Neuron (in vitro differentiated cells): ENCODE results near the gene SKI.

ENCODE experiments used
- H2AFZ ChIP-seq: one replicate; pipeline ENCODE4 v1.6.1; 2013; ENCODE audit warnings: low read depth, mild to moderate bottlenecking, inconsistent platforms, low read length, moderate library complexity
- H3K27me3 ChIP-seq: one replicate; pipeline ENCODE4 v1.6.1; 2013; ENCODE audit warnings: low read length; ENCODE audit not compliant: insufficient read depth
- H3K36me3 ChIP-seq: one replicate; pipeline ENCODE4 v1.6.1; 2013; ENCODE audit warnings: low read length; ENCODE audit not compliant: insufficient read depth
- H3K4me1 ChIP-seq: one replicate; pipeline ENCODE4 v1.6.1; 2013; ENCODE audit warnings: low read length; ENCODE audit not compliant: insufficient read depth
- H3K4me3 ChIP-seq: 2 replicates; pipeline ENCODE4 v1.5.1; 2013; ENCODE audit warnings: mild to moderate bottlenecking, low read length, moderate library complexity
- H3K9me3 ChIP-seq: one replicate; pipeline ENCODE4 v1.6.1; 2013; ENCODE audit warnings: low read length

SKI gene

GRCh38 chr1:2187619-2188018 lies 40.5 kb upstream of the SKI start:
- H2AFZ ChIP-seq, result no peak overlapping the region
- H3K9me3 ChIP-seq, result no peaks in the 10 kb centered on the region
- no peaks in the 10 kb centered on the region for H3K27me3 ChIP-seq
- peaks cover 2% of the 10 kb centered on the region for H3K36me3 ChIP-seq
- H3K4me3 ChIP-seq, result no peak overlapping the region
- H3K4me1 ChIP-seq, result peaks cover 15% of the 10 kb centered on the region

DNA sequence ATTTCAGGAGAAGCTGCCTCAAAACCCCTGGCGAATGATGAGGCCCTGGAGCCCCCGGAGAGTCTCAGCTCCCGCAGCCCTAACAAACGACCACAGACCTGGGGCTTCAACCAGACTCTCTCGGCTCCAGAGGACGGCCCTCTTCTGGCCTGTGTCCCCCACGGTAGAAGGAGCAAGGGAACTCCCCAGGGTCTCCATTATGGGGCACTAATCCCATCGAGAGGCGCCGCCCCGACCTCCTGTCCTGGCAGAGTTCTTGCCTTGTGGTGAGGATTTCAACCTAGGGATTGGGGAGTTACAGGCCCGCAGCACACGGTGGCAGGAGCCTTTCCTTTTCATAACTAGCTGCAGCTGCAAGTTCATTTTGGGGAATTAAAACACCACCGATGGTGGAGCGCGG lies 39.8 kb upstream of the SKI start:
- Histone ChIP-seq H3K36me3 (peaks cover 8% of the 10 kb centered on the region), H3K4me1 (peaks cover 15% of the 10 kb centered on the region), H2AFZ (no peak overlapping the region), H3K4me3 (no peak overlapping the region), H3K27me3 (no peaks in the 10 kb centered on the region), H3K9me3 (no peaks in the 10 kb centered on the region)

DNA sequence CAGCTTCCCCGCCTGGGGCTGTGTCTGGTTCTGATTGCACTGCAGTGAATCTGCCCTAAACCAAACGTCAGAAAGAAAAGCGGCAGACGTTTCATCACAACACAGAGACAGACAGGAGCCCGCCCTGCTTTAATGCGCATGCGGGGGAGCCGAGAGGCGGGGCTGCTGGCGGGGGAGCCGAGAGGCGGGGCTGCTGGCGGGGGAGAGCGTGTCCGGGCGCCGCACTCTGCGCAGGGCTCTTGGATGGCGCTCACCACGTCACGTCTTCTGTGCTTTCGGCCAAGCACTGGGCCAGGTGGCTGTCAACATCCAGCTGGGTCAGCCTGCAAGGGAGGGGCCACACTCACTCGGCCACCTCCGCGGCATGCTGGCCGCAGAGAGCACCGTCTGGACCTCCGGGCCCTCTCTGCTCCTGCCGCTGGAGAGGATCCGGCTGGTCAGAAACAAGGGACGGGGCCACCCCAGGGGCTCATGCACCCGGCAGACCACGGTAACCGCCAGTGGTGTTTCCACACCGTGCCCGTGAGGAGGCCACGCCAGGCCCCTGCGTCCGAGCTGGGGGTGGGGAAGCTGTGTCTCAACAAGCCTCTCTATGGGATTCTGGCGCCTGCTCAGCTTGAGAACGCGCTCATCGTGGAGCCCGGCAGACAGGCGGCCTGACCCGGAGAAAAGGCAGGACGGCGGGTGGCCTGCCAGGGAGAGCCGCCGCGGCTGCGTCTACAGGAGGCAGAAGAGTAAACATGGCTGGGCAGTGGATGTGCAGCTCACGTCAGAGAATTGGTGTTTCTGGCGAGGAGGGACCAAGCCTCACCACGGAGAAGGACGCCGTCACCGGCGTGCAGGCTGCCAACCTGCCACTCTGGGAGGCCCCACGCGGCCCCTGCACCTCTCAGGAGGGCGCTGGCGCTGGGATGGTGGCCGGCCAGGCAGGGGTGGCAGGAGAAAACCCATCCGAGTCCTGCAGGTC lies 38.4 kb upstream of the SKI start:
- Histone ChIP-seq H3K4me3 (peak overlapping the region; percentile 43), H3K9me3 (no peaks in the 10 kb centered on the region), H3K36me3 (peaks cover 9% of the 10 kb centered on the region), H3K4me1 (peaks cover 20% of the 10 kb centered on the region), H2AFZ (no peak overlapping the region), H3K27me3 (no peaks in the 10 kb centered on the region)

GRCh38 chr1:2190491-2190976 lies 37.6 kb upstream of the SKI start:
- Histone ChIP-seq H3K4me1 (peaks cover 20% of the 10 kb centered on the region), H3K36me3 (peaks cover 9% of the 10 kb centered on the region), H3K4me3 (no peak overlapping the region), H3K9me3 (no peaks in the 10 kb centered on the region), H3K27me3 (no peaks in the 10 kb centered on the region), H2AFZ (no peak overlapping the region)

DNA sequence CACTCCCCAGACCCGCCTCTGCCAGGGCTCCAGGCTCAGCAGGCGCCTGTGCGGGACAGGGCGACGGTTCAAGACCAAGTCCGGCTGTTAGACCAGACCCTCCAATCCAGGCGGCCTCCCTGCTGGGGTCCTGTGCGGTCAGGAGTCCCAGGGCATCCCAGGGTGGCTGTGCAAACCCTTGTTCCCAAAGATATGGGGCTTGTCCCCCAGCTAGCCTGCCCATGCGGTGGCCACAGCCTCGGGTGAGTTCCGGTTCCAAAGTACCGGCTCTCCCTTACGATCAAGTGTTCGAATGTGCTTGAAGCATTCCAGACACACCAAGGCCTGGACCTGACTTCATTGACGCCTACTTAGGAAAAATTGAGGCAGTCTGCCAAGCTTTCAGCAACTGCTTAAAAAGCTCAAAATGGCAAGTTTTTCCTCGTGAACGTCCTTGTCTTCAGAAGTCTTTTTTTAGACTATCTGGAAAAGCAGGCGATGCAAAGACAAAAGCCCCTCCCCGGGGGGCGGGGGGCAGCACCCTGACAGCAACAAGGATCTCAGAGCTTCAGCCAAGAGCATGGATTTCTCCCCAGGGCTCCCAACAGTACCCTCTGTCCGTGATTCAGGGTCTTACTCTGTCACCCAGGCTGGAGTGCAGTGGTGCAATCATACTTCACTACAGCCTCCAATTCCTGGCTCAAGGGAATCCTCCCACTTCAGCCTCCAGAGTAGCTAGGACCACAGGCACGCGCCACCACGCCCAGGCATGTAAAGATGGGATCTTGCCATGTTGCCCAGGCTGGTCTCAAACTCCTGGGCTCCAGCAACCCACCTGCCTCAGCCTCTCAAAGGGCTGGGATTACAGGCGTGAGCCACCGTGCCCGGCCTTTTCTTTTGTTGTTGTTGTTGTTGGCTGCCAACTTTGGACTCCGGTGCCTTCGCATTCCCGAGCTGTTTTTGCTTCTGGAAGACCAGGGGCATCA lies 35.8 kb upstream of the SKI start:
- no peak overlapping the region for H2AFZ ChIP-seq
- H3K27me3 ChIP-seq, result no peaks in the 10 kb centered on the region
- peaks cover 22% of the 10 kb centered on the region for H3K4me1 ChIP-seq
- H3K36me3 ChIP-seq, result peaks cover 9% of the 10 kb centered on the region
- no peak overlapping the region for H3K4me3 ChIP-seq
- H3K9me3 ChIP-seq, result no peaks in the 10 kb centered on the region

DNA sequence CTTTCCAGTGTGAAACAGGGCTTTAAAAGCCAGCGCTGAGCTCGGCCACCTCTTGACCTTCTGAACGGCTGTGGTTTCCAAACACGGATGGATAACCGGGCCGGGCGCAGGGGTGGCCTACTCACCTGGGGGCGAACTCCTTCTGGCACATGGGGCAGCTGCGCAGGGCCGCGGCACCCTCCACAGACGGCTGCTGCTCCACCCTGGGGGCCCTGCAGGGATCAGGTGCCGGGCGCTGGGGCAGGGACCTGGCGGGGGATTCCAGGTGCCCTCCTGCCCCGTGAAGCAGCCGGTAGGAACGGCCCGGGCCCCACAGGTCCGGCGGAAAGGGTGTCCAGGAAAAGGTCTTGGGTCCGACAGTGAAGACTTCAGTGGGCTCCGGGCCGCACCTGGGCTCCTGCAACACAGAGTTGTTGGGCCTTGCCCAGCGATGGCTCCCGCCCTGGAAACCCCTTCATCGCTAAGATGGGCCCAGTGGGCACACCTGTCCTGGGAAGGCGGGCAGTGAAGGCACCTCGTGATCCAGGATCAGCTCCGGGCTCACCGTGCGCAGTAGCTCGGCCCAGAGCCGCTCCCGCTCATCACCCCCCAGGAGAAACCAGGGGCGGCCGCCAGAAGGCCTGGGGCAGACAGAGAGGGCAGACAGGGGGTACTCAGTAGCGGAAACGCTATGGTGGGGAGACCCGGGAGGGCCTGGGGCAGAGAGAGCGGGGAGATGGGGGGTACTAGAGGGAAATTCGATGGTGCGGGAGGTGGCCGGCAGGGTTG lies 34.4 kb upstream of the SKI start:
- Histone ChIP-seq H3K9me3 (no peaks in the 10 kb centered on the region), H2AFZ (no peak overlapping the region), H3K4me1 (peaks cover 28% of the 10 kb centered on the region), H3K27me3 (peaks cover 3% of the 10 kb centered on the region), H3K4me3 (peak overlapping the region; percentile 40), H3K36me3 (peaks cover 9% of the 10 kb centered on the region)

DNA sequence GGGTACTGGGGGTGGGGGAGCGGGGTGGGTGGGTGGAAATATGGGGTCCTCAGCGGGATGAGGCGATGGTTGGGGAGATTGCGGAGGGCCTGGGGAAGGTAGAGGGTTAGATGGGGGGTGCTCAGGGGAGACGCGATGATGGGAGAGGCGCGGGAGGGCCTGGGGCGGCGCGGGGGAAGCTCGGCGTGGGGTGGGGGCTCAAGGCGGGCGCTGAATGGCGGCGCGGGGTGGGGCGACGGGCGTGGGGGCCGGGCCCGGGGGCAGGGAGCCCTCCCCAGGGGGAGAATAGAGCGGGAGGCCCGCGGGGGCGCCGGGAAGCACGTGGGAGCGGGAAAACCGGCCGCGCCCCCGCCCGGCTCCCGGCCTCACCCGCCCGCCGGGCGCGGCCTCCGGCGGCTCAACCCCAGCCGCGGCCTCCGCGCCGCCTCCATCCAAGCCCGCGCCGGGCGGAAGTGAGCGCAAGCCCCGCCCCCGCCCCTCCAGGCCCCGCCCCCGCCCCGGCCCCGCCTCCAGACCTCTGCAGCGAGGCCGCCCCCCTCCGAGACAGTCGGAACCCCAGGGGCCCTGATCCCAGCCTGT lies 33.7 kb upstream of the SKI start, which contains the start of gene FAAP20:
Gene FAAP20 (minus strand): TSS at position 454 of the 579 bp plus-strand sequence. CDS start 23 bp downstream, at position 431.
- Histone ChIP-seq H3K36me3 (peaks cover 9% of the 10 kb centered on the region), H3K4me3 (peak within 1 kb of the TSS; percentile 63), H2AFZ (peak within 1 kb of the TSS; percentile 95), H3K9me3 (no peaks in the 10 kb centered on the region), H3K4me1 (peaks cover 29% of the 10 kb centered on the region), H3K27me3 (peaks cover 4% of the 10 kb centered on the region)

- peak overlapping the region; percentile 95 for H2AFZ ChIP-seq
- H3K36me3 ChIP-seq, result peaks cover 9% of the 10 kb centered on the region
- H3K9me3 ChIP-seq, result no peaks in the 10 kb centered on the region
- H3K27me3 ChIP-seq, result peaks cover 4% of the 10 kb centered on the region
- peak overlapping the region; percentile 63 for H3K4me3 ChIP-seq
- H3K4me1 ChIP-seq, result peaks cover 23% of the 10 kb centered on the region
Observed at GRCh38 chr1:2194898-2195673, 33.0 kb upstream of the SKI start.

GRCh38 chr1:2195785-2196184 lies 32.3 kb upstream of the SKI start:
- Histone ChIP-seq H3K4me3 (no peak overlapping the region), H3K27me3 (peaks cover 4% of the 10 kb centered on the region), H3K9me3 (no peaks in the 10 kb centered on the region), H2AFZ (no peak overlapping the region), H3K36me3 (peaks cover 9% of the 10 kb centered on the region), H3K4me1 (peaks cover 17% of the 10 kb centered on the region)

GRCh38 chr1:2196901-2197638 lies 31.0 kb upstream of the SKI start:
- peaks cover 4% of the 10 kb centered on the region for H3K27me3 ChIP-seq
- peaks cover 9% of the 10 kb centered on the region for H3K36me3 ChIP-seq
- H2AFZ ChIP-seq, result no peak overlapping the region
- H3K4me1 ChIP-seq, result peaks cover 17% of the 10 kb centered on the region
- no peaks in the 10 kb centered on the region for H3K9me3 ChIP-seq
- H3K4me3 ChIP-seq, result no peak overlapping the region

GRCh38 chr1:2197707-2198165 lies 30.4 kb upstream of the SKI start:
- Histone ChIP-seq H3K9me3 (no peaks in the 10 kb centered on the region), H3K4me3 (no peak overlapping the region)

More at GRCh38 chr1:2197707-2198165, 30.4 kb upstream of the SKI start:
- Histone ChIP-seq H3K4me1 (peaks cover 18% of the 10 kb centered on the region), H3K27me3 (peaks cover 5% of the 10 kb centered on the region), H2AFZ (no peak overlapping the region), H3K36me3 (peaks cover 6% of the 10 kb centered on the region)
